Body of pancreas (tissue), 4 donors: ENCODE data around the gene GGT1.
"Not testable (repeated sequence)": the region's sequence is repeated elsewhere in the genome, so short reads cannot be mapped to it uniquely, and the experiment has no call there.

Source experiments
- POLR2A ChIP-seq, 3 donors: fragments of 450-650 bp; IDR thresholded peaks; one replicate each; pipeline ENCODE4 v1.6.1; 2016; ENCODE audit warnings: antibody characterized with exemption in 3 of 3, mild to moderate bottlenecking in 2 of 3
- TF ChIP-seq, protein P1 (sequence below), 7 experiments: fragments of 450-650 bp in 4 of 7; fragments of 200-600 bp in 3 of 7; sonication (generic) in 3 of 7; IDR thresholded peaks; one replicate each; pipeline ENCODE4 v1.5.1; 2016 to 2019; ENCODE audit warnings: antibody characterized with exemption in 7 of 7

- TF ChIP-seq POLR2A (IDR thresholded peaks at IDR 0.05), result not testable (repeated sequence)
- TF ChIP-seq, protein P1, sequence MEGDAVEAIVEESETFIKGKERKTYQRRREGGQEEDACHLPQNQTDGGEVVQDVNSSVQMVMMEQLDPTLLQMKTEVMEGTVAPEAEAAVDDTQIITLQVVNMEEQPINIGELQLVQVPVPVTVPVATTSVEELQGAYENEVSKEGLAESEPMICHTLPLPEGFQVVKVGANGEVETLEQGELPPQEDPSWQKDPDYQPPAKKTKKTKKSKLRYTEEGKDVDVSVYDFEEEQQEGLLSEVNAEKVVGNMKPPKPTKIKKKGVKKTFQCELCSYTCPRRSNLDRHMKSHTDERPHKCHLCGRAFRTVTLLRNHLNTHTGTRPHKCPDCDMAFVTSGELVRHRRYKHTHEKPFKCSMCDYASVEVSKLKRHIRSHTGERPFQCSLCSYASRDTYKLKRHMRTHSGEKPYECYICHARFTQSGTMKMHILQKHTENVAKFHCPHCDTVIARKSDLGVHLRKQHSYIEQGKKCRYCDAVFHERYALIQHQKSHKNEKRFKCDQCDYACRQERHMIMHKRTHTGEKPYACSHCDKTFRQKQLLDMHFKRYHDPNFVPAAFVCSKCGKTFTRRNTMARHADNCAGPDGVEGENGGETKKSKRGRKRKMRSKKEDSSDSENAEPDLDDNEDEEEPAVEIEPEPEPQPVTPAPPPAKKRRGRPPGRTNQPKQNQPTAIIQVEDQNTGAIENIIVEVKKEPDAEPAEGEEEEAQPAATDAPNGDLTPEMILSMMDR (IDR thresholded peaks at IDR 0.05), result not testable (repeated sequence)
These were observed 46.4 kb downstream of the GGT1 start for GRCh38 chr22:24649371-24649770.
